AG20443 (cell line): Measurements from ENCODE around the gene ANKRD55.
"Not testable (repeated sequence)": the region's sequence is repeated elsewhere in the genome, so short reads cannot be mapped to it uniquely, and the experiment has no call there.

ENCODE experiments used
- DNase-seq: peaks from one replicate; pipeline ENCODE4 v3.0.0; 2012; ENCODE audit warnings: low spot score, mixed read lengths

Gene ANKRD55

DNA sequence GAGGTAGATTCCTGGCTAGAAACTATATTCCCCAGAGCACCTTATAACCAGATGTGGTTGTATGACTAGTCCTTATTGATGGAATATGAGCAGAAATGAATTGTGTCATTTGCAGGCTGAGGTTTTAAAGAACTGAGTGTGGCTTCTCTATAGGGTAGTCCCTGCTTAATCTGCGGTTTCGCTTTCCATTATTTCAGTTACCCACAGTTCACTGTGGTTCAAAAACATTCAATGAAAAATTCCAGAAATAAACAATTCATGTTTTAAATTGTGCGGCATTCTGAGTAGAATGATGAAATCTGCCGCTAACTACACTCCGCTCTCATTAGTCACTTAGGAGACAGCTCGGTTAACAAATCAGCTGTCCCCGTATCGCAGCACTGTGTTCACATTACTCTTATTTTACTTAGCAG is 65.1 kb downstream of the ANKRD55 start:
- DNase-seq: no peak

DNA sequence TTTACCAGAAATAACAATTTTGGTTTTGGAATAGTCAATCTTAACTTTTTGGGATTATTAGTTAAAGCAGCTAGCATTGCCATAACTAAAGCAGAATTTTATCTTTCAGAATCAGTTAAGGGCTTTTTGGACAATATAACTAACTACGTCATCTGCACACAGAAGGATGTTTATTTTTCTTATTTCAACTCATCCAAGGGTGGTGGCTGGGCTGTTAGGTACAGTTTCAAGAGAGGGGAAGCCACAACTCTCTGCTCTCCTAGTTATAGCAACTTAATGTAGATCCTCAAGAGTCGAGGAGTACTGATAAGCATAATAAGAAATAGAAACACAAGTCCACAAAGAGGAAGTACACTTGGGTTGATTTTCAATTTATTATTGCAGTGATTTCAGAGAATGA is 65.6 kb downstream of the ANKRD55 start:
- no peak for DNase-seq

DNA sequence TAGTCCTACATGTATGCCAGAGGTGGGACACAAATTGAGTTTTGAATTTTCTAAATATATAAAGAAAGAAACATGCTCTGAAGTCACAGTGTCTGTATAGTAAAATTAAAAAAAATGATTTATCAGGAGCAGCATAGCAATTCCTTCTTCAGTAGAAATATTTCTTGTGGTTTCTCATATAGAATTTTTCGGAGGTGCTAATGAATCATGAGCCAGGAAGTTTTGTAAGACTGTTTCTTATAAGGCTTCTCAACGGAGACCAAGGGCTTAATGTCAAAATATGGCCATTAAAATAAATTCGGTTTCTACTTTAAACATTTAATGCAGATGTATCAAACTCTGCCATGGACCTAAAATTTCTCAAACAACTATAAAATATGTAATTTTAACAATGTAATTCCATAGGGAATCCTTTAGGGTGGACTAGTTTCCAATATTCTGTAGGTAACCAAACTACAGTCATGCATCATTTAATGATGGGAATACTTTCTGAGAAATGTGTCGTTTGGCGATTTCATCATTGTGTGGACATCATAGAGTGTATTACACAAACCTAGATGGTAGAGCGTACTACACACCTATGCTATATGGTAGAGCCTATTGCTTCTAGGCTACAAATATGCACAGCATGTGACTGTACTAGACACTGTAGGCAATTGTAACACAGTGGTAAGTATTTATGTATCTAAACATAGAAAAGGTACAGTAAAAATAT is 66.3 kb downstream of the ANKRD55 start:
- DNase-seq: no peak

DNA sequence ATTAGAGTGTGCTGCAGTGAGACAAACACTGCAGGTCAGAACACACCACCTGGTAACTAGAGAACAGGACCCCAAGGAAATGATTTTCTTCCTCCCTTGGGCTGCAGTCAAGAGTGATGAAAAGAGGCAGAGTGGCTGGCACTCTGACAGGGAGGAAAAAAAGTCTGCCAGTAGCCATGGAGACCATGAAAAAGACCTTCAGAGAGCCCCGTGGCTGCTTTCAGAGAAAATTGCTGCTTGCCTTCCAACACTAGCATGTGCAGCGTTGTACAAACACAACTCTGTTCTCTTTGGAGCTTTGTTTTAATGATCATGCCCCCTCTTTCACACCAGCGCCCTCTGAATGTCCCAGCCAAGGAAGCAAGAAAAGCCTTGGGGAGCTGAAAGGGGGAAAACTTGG is 68.8 kb downstream of the ANKRD55 start:
- DNase-seq: no peak

DNA sequence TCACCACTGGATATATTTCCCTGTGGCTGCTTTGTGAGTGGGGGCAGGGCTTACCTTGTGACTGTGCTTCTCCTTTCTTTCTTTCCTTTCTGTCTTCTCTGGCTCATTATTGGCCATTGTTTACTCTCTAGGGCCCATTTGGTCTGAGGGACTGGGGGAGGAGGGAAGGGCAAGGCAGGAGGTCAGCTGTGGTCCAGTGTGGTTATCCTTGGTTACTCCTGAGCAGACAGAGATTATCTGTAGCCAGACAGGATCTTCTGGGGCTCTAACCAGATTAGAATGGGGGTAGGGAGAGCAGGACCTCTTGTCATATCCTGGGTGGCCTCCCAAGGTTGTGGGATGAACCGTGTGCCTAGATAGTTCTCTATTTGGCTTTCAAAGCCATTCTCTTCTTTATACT is 71.2 kb downstream of the ANKRD55 start:
- DNase-seq: no peak

DNA sequence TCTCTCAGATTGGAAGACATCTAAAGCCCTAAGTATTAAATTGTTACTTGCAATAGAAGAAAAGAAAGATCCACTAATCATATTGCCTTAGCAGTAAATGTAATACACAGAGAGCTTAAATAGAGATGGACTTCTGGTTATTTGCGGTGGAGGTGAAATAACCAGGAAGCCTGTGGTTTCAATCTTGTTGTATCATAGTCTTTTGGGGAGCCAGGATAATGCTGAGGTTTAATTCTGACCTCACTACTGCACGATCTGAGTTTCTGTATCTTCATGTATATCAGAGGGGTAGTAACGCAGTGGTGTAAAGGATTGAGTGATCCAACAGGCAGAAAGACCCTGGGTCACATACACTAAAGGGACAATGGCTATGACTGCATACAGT is 71.7 kb downstream of the ANKRD55 start:
- DNase-seq: no peak

DNA sequence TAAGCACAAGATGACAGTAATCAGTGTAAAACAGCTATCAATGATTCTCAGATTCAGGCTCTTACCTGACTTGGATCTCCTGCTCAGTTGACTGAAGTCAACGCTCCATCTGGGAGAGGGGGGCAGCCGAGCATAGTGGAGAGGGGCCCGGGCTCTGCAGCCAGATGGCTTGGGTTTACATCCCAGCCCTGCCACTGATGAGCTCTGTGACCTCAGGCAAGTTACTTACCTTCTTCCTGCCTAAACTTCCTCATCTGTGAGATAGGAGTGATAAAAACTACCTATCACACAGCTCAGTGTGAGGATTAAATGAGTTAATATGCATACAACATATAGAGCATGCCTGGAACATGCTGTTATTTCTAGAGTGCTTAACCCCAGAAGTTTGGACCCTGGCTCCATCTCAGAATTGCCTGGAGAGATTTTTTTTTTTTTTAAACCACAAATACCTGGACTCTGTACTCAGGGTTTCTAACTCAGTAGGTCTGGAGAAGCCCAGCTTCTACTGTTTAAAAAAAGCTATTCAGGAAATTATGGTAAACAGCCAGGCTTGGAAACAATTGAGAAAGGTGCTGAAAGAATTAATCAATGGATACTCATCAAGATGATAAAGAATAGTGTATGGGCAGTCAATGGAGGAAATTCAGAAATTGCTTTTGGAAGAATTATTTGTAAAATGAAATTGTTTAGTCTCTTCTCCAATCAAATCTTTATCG is 72.2 kb downstream of the ANKRD55 start:
- no peak for DNase-seq

DNA sequence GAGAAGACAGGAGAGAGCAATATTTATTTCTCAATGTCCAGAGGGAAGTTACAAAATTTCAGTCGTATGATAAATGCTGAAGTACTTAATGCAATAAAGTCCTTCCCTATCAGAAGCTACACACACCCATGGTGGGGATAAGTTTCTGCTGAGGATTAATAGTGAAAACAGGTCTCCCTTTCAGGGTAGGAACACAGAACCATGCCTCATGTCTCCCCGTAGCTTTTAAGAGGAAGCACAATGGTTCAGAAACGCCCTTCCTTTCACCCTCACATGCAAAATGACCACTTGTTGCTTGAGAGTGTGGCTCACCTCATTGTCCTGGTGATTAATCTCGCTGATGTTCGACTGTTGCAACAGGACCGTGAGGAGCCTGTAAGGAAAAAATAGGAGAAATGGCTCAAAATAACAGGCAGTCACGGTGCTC is 73.6 kb downstream of the ANKRD55 start:
- no peak for DNase-seq

DNA sequence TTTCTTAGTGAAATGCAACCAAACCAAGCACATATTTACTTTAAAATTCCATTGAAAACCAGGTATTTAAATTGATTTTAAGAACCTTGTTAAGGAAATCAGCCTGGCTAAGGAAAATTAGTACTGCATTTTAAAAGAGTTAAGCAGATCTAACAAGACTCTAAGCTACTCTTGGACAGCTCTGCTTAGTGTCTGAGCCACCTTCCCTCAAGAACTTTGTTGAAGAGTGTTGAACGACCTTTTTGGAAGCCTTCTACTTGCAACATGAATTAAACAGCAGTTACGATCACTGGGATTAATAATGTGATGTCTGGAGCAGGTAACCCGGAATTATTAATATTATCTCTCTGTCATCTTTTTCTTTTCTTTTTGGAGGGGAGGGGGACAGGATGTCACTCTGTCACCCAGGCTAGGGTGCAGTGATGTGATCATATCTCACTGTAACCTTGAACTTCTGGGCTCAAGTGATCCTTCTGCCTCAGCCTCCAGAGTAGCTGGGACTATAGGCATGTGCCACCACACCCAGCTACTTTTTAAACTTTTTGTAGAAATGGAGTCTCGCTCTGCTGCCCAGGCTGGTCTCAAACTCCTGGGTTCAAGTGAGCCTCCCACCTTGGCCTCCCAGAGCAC is 74.7 kb downstream of the ANKRD55 start:
- DNase-seq: no peak

DNA sequence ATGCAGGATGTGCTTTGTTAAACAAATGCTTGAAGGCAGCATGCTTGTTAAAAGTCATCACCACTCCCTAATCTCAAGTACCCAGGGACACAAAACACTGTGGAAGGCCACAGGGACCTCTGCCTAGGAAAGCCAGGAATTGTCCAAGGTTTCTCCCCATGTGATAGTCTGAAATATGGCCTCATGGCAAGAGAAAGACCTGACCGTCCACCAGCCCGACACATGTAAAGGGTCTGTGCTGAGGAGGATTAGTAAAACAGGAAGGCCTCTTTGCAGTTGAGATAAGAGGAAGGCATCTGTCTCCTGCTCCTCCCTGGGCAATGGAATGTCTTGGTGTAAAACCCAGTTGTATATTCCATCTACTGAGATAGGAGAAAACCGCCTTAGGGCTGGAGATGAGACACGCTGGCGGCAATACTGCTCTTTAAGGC is 75.9 kb downstream of the ANKRD55 start:
- not testable (repeated sequence) for DNase-seq

DNA sequence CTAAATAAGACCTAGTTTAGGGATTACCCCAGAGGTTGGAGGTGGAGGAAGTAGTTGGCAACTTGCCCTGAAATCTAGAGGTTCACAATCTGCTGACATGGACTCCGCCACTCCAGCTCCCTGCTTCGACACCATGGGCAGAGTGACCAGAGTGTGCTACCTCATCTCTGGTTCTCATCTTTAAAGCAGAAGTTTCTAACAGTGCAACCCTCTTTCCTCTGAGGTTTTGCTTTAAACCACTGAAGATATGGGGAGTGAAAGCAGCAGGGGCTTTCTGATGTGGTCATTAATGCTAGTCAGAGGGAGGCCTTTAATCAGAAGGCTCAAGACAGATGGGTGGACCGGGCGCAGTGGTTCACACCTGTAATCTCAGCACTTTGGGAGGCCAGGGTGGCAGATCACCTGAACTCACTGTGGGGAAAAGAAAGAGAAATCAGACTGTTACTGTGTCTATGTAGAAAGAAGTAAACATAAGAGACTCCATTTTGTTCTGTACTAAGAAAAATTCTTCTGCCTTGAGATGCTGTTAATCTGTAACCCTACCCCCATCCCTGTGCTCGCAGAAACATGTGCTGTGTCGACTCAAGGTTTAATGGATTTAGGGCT is 76.4 kb downstream of the ANKRD55 start:
- DNase-seq: not testable (repeated sequence)

DNA sequence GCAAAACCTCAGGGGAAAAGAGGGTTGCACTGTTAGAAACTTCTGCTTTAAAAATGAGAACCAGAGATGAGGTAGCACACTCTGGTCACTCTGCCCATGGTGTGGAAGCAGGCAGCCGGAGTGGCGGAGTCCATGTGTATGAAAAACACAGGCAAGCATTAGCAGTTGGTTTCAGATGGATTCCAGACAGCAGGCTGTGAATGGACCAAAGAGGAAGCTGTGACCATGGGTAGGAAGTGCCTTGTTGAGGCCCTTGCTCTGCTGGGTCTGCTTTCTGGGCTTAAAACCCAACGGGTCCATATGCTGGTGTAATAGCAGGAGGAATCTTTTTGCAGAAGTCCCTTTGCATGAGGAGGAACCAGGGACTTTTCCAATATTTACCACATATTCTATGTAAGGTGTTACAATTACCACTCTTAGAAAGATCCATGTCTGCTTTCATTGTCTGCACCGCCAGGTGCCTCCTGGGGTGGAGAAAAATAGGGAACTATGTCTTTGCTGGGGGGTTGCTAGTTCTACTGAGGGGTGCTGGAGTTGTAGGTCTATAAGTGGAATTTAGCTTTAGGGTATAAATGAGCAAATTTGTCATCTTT is 77.0 kb downstream of the ANKRD55 start:
- no peak for DNase-seq

DNA sequence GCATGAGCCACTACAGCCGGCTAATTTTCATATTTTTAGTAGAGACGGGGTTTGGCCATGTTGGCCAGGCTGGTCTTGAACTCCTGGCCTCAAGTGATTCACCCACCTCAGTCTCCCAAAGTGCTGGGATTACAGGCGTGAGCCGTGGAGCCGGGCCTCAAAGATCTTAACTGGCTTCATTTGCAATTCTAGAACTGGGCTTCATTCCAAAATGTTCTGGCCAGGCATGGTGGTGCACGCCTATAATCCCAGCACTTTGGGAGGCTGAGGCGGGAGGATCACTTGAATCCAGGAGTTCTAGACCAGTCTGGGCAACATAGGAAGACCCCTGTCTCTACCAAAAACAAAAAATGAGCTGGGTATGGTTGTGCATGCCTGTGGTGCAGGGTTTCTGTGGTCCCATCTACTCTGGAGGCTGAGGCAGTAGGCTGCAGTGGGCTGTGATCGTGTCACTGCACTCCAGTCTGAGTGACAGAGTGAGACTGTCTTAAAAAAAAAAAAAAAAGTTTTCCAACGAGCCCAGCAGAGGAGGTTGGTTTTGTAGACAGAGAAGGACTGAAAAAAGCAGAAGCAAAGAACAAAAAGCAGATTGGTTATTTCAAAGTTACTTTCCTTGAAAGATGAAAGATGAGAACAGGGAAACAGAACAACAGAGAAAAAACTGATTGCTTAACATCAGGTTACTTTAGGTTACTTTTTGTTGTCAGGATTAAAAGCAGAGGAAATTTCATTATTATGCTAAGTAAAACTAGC is 78.2 kb downstream of the ANKRD55 start:
- DNase-seq: no peak

DNA sequence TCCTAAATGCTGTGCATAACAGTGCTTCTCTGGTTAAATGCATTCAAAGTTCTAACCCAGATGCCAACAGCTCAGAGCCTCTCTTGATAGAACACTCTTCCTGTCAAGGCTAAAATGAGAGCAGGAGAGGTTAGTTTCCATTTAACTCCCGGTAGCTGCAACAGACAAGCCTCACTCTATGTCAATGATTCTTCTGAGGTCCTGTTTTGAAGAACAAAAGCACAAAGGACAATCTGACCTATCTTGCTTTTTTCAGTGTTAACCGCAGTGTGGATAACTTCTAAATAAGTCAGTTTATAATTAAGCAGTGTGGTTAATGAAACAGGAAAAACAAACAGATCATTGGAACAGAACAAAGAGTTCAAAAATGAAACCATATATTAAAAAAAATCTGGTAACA is 80.7 kb downstream of the ANKRD55 start:
- no peak for DNase-seq

DNA sequence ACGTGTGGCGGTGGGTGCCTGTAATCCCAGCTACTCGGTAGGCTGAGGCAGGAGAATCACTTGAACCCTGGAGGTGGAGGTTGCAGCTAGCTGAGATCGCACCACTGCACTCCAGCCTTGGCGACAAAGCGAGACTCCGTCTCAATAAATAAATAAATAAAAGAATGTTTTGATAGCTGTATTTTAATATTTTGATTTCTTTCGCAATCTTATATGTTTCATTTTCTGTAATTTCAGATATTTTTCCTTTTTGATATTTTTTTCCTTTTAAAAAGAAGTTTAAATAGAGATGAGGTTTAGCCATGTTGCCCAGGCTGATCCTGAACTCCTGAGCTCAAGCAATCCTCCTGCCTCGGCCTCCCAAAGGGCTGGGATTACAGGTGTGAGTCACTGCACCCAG is 82.4 kb downstream of the ANKRD55 start:
- not testable (repeated sequence) for DNase-seq

DNA sequence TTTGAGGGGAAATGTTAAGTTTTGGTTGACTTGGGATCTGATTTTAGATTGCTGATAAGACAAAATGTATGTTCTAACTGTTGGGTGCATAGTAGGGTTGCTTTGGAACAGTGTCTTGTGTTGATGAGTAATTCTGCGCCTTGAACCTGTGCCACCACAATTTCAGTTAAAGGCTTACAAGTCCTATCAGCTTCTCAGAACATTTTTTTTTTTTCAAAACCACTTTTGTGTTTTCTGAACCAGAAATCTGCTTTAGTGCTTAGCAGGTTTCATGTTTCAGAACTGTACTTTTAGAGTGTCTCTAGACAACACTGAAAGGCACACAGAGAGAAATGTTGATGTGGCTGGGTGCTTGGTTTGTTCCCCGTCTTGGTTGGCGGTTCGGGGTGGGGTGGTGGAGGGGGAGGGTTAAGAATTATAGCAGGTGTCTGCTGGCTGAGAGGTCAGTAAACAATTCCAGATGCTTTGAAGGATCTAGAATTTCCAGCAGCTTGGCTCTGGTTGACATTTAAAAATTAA is 84.6 kb downstream of the ANKRD55 start:
- DNase-seq: no peak

DNA sequence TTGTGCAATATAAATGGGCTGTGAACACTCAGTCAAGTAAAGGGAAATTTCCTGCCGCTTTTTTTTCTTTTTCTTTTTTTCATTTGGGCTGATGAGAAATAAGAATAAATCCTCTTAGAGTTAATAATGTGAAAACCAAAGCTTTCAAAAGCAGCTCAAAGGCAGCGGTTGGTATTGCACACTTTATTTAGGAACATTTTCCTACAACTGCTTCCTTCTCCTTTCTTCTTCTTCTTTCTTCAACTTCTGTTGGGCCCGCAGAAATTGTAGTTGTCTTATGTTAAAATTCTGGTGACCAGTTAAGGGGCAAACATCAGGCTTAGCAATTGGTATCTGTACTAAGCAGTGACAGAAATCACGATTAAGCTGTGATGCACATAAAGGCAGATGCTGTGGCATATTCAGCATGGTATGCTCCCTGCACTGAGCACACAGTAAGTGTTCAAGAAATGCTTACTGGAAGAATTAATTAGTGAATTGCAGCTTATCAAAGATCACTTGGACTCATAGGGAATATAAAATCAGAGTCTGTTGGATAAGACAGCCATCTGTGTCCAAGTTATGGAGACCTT is 85.4 kb downstream of the ANKRD55 start:
- no peak for DNase-seq

DNA sequence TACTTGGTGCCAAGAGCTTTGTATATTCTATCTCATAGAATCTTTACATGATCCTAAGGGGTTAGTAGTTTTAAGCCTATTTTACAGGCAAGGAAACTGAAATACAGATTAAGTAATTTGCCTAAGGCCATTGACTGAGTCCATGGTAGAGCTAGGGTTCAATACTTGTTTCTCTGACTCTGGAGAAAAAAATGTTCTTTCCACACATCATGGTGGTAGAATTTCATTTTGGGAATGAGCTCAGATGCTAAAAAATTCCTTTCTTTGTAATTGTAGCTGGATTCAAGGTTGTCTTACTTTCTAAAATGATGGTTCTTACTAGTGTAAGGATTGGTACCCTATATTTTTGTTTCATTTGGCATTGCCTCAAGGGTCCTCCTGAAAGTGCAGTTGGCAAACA is 86.0 kb downstream of the ANKRD55 start:
- no peak for DNase-seq

DNA sequence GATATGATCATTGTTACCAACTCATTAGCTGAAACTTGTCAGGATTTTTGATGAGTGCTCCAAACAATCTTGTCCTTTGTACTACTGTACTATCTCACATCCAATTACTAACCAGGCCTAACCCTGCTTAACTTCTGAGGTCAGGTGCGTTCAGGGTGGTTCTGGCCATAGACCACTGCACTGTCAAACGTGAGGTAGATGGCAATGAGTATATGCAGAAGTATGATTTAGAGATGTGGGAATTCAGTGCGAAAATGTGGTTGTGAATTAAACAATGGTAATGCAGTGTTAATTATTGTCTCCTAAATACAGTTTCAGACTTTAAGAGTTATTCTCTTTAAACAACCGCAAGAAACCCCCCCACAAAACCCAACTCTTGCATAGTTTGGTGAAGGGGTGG is 86.5 kb downstream of the ANKRD55 start:
- no peak for DNase-seq

DNA sequence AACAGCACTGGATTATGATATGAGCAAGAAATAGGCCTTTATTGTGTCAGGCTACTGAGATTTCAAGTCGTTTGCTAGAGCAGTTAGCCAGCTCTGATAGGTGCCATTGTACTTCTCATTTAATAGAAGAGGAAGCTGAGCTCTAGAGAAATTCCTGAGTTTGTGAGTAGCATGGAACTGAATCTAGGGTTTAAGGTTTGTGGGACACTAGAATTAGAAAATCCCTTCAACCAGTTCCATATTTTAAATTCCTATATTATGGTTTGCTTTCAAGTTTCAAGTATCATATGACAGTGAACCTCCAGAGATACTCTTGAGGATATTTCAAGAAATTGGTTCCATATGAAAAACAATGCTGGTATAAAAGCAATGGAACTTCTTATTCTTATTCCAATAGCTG is 87.6 kb downstream of the ANKRD55 start:
- no peak for DNase-seq

DNA sequence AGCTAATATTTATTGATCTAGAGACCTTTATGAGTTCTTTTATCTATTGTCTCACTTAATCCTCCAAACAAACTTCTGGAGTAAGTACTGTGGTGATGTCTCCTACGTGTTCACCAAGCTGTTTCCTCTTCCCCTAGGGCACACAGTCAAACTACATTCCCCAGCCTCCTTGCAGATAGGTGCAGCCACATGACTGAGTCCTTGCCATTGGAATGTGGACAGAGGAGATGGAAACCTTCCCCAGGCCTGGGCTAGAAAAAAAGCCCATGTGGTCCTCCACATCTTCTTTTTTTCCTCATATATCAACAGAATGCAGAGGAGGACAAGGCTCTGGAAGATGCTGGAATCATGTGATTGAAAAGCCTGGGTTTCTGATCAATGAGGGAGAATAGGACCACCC is 88.0 kb downstream of the ANKRD55 start:
- no peak for DNase-seq
